Lower lobe of right lung (tissue), 2 donors: ENCODE measurements around the gene EFCAB11. TPM values are rescaled to one million over a fixed set of nuclear protein-coding genes. Genes with fewer than 3 reads are reported as not detected.

Experiments used
- ATAC-seq, 2 donors: fragments of 200-7000 bp; cut with Tn5 transposase; one replicate each; pipeline ENCODE4 v1.9.1; 2020 to 2022; ENCODE audit warnings: mild to moderate bottlenecking in 2 of 2, moderate library complexity in 2 of 2
- DNase-seq: peaks from one replicate; pipeline ENCODE4 v3.0.0-alpha.2; 2020
- H3K27ac ChIP-seq: fragments of 200-600 bp; one replicate; pipeline ENCODE4 v1.8.0; 2022
- H3K27me3 ChIP-seq: fragments of 200-600 bp; one replicate; pipeline ENCODE4 v1.8.0; 2022; ENCODE audit warnings: low read depth
- H3K36me3 ChIP-seq: fragments of 200-600 bp; one replicate; pipeline ENCODE4 v1.8.0; 2022; ENCODE audit warnings: mild to moderate bottlenecking
- H3K4me1 ChIP-seq: fragments of 200-600 bp; one replicate; pipeline ENCODE4 v1.8.0; 2022
- H3K4me3 ChIP-seq: fragments of 200-600 bp; one replicate; pipeline ENCODE4 v1.8.0; 2022; ENCODE audit warnings: mild to moderate bottlenecking
- H3K9me3 ChIP-seq: fragments of 200-600 bp; one replicate; pipeline ENCODE4 v1.8.0; 2022
- CTCF ChIP-seq: fragments of 200-600 bp; IDR thresholded peaks from one replicate; pipeline ENCODE4 v1.8.0; 2022; ENCODE audit warnings: antibody characterized with exemption, mild to moderate bottlenecking
- intact Hi-C: fragments of 100-400 bp; cut with DNase I; formaldehyde crosslinking; loops from one replicate; pipeline ENCODE4 v1.11.0; 2022
- total RNA-seq: library from RNA; stranded (reverse); fragmentation: NEBNext Ultra II Directional; extraction: Animal tissue kit (Norgen Biotek cat#: 25700); gene quantifications from one replicate; pipeline ENCODE4 v1.2.1, GENCODE V29; 2021
- donor health status: DM: no; HTN: yes; CAD: no; lungs with severe emphysema.

The EFCAB11 gene
- total RNA-seq, 1 donor from 2014 or later = 5.8 TPM

GRCh38 chr14:89807892-89808291 is 146.6 kb downstream of the EFCAB11 start:
- DNase-seq (no peak), ATAC-seq (no peak)
- Histone ChIP-seq H3K9me3 (no peaks in the 10 kb centered on the region), H3K4me3 (no peak overlapping the region), H3K36me3 (no peaks in the 10 kb centered on the region), H3K4me1 (no peaks in the 10 kb centered on the region), H3K27me3 (no peaks in the 10 kb centered on the region), H3K27ac (no peak overlapping the region)
- TF ChIP-seq CTCF = no peak
- intact Hi-C loops = no loop called here

- DNase-seq (no peak), ATAC-seq (no peak)
- Histone ChIP-seq H3K27me3 (no peaks in the 10 kb centered on the region), H3K9me3 (no peaks in the 10 kb centered on the region), H3K36me3 (no peaks in the 10 kb centered on the region), H3K27ac (no peak overlapping the region), H3K4me3 (no peak overlapping the region), H3K4me1 (no peaks in the 10 kb centered on the region)
- intact Hi-C loops = no loop called here
- no peak for TF ChIP-seq CTCF
Observed at GRCh38 chr14:89807151-89807550, 147.4 kb downstream of the EFCAB11 start.

- intact Hi-C loops = no loop called here
- no peak for TF ChIP-seq CTCF
- H3K27ac ChIP-seq = no peak overlapping the region
- ATAC-seq (no peak), DNase-seq (no peak)
- no peaks in the 10 kb centered on the region for H3K9me3 ChIP-seq
- no peaks in the 10 kb centered on the region for H3K36me3 ChIP-seq
- H3K4me3 ChIP-seq = no peak overlapping the region
- H3K27me3 ChIP-seq = no peaks in the 10 kb centered on the region
- H3K4me1 ChIP-seq = no peaks in the 10 kb centered on the region
Observed at GRCh38 chr14:89806451-89806850, 148.1 kb downstream of the EFCAB11 start.

GRCh38 chr14:89805501-89805900 is 149.0 kb downstream of the EFCAB11 start:
- H3K9me3 ChIP-seq = no peaks in the 10 kb centered on the region
- H3K27me3 ChIP-seq = no peaks in the 10 kb centered on the region
- no peak overlapping the region for H3K27ac ChIP-seq
- intact Hi-C loops = no loop called here
- DNase-seq (no peak), ATAC-seq (no peak)
- TF ChIP-seq CTCF = no peak
- H3K4me1 ChIP-seq = no peaks in the 10 kb centered on the region
- H3K4me3 ChIP-seq = no peak overlapping the region
- H3K36me3 ChIP-seq = no peaks in the 10 kb centered on the region

- no peaks in the 10 kb centered on the region for H3K9me3 ChIP-seq
- H3K27ac ChIP-seq = no peak overlapping the region
- DNase-seq (no peak), ATAC-seq (no peak)
- TF ChIP-seq CTCF = no peak
- no peaks in the 10 kb centered on the region for H3K27me3 ChIP-seq
- no peaks in the 10 kb centered on the region for H3K4me1 ChIP-seq
- no peak overlapping the region for H3K4me3 ChIP-seq
- H3K36me3 ChIP-seq = no peaks in the 10 kb centered on the region
- intact Hi-C loops = no loop called here
Observed at GRCh38 chr14:89803542-89803941, 151.0 kb downstream of the EFCAB11 start.

- ATAC-seq (no peak), DNase-seq (no peak)
- TF ChIP-seq CTCF = no peak
- Histone ChIP-seq H3K27ac (no peak overlapping the region), H3K4me3 (no peak overlapping the region), H3K27me3 (no peaks in the 10 kb centered on the region), H3K9me3 (no peaks in the 10 kb centered on the region), H3K4me1 (no peaks in the 10 kb centered on the region), H3K36me3 (no peaks in the 10 kb centered on the region)
- intact Hi-C loops = no loop called here
Observed at GRCh38 chr14:89801136-89801535, 153.4 kb downstream of the EFCAB11 start.
